Right atrium auricular region (tissue), 2 donors: ENCODE data around the gene ALX4. TPM values are rescaled to one million over a fixed set of nuclear protein-coding genes. Genes with fewer than 3 reads are reported as not detected.

Source experiments
- DNase-seq: peaks from one replicate; pipeline ENCODE4 v3.0.0-alpha.2; 2019; ENCODE audit warnings: low spot score
- H3K27ac ChIP-seq, 2 donors: fragments of 200-600 bp; sonication (generic); 1 replicate in 1 of 2; 2 replicates in 1 of 2; pipeline ENCODE4 v1.5.1; 2016 to 2019
- H3K27me3 ChIP-seq, 2 donors: fragments of 200-600 bp; sonication (generic); one replicate each; pipeline versions ENCODE4 v1.5.1 to v1.6.0; 2017 to 2019
- H3K36me3 ChIP-seq: fragments of 200-600 bp; sonication (generic); one replicate; pipeline ENCODE4 v1.5.1; 2016
- H3K4me1 ChIP-seq, 2 donors: fragments of 200-600 bp; sonication (generic); one replicate each; pipeline versions ENCODE4 v1.5.1 to v1.6.0; 2017 to 2019
- H3K4me3 ChIP-seq, 2 donors: fragments of 200-600 bp; sonication (generic); 1 replicate in 1 of 2; 2 replicates in 1 of 2; pipeline ENCODE4 v1.5.1; 2017 to 2019; ENCODE audit warnings: mild to moderate bottlenecking in 1 of 2, moderate library complexity in 1 of 2
- H3K9me3 ChIP-seq, 2 donors: fragments of 200-600 bp; sonication (generic); one replicate each; pipeline ENCODE4 v1.5.1; 2019
- CTCF ChIP-seq, 2 donors: fragments of 200-600 bp; sonication (generic); IDR thresholded peaks; one replicate each; pipeline ENCODE4 v1.5.1; 2019; ENCODE audit warnings: antibody characterized with exemption in 2 of 2
- total RNA-seq, 2 donors: library from RNA; depleted of rRNA; stranded (reverse); fragments of >200 nt; gene quantifications; one replicate each; pipeline ENCODE4 v1.1.0, GENCODE V29; 2016

Gene ALX4
- total RNA-seq, 2 donors from 2014 or later: 0.07 TPM; not detected in 1

DNA sequence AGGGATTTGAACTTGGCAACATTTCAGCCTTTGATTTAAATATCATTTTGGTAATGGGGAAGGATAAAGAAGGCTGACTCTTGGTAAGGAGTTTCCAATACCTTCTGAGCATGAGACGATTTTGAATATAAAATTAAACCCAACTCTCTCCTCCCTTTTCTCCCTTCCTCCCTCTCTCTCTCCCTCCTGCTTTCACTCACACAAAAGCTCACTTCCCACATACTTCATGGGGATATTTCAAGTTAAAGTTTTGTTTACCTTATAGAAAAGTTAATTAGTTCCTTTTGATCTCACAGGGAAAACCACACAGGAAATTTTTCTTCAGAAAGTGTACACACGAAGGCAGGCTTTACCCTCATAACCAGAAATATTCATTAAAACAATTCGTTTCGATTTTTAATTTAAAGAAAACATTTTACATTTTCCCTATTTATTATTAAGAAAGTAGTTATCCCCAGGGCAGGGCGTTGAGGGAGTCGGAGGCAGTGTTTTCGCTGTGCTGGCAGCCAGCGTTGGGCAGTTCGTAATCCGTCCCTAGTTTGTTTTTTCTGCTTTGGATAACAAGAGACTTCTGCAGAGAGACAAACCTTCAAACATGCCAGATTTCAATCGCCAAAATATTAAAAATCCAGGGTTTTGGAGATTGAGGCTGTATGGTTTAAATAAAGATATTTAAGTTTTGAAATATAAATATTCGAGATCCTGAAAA is 25.3 kb upstream of the ALX4 start:
- no peaks in the 10 kb centered on the region for H3K4me1 ChIP-seq
- no peak for DNase-seq
- H3K4me3 ChIP-seq: no peak overlapping the region
- no peak for TF ChIP-seq CTCF (IDR thresholded peaks at IDR 0.05)
- no peaks in the 10 kb centered on the region for H3K36me3 ChIP-seq
- no peaks in the 10 kb centered on the region for H3K9me3 ChIP-seq
- H3K27me3 ChIP-seq: no peaks in the 10 kb centered on the region
- no peak overlapping the region for H3K27ac ChIP-seq

DNA sequence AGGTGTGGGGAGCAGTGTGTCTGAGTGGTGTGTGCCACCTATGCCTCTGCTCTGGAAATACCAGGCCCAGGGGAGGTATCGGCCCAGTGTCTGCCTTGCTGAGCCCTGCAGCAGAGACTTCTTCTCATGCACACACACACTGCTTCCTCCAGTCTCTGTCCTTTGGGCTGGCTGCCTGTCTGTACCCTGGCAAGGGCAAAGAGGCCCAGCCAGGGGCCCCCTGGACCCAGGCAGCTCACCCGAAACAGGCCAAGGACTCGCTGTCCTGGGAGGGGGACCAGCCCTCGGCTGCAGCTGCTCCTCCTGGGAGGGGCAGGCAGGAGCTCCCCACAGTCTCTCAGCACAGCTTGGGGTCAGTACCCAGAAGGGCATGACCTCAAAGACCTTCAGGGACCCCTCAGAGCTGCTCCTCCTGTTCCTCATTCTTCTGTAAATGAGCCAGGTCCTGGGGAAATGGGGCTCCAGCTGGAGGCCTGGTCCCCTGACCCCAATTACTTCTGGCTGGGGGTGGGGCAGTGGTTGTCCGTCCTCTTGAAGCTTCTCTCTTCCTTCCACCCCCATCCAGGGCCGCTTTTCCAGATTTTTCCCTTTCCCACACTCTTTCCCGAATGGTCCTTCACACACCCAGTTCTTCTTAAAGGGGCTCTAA is 24.5 kb upstream of the ALX4 start:
- Histone ChIP-seq H3K4me1 (no peaks in the 10 kb centered on the region), H3K27me3 (no peaks in the 10 kb centered on the region), H3K4me3 (no peak overlapping the region), H3K9me3 (no peaks in the 10 kb centered on the region), H3K27ac (no peak overlapping the region), H3K36me3 (no peaks in the 10 kb centered on the region)
- no peak for DNase-seq
- TF ChIP-seq CTCF (IDR thresholded peaks at IDR 0.05): no peak

DNA sequence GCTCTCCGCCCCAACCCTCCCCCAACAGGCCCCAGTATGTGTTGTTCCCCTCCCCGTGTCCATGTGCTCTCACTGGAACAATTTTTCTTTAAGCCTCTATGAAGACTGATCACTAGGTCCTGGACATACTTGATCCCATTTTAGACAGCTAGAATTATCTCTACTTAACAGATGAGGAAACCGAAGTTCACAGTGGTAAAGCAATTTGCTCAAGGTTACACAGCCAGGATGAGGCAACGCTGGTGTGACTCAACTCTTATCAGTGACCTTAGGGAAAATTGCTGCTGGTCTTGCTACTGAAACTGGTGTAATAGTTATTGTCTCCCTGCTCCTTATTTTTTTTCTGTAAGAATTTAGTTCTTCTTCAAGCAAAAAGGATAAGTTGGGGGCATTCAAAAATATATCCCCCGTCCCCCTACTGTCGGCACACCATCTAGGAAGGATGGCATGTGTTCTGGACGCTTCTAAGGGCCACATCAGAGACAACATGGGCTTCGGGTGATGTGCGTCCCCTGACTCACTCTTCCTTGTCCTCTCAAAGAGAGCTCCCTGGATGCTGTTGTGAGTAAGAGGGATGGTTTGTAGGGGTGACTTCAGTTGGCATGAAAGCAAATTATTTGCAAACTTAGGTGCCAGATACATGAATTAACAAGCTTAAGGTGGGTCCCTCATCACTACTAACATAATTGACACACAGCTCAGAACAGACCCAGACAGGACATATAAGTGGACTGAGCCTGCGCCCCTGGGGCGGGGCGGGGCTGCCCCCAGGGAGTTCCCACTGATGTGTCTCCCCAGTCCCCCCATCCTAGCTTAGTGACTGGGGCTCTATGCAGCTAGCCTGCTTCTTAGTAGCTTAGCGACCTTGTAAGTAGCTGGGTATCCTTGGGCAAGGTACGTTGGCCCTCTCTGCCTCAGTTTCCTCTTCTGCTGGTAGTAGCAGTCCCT is 23.6 kb upstream of the ALX4 start:
- no peak overlapping the region for H3K27ac ChIP-seq
- H3K27me3 ChIP-seq: no peaks in the 10 kb centered on the region
- no peaks in the 10 kb centered on the region for H3K36me3 ChIP-seq
- DNase-seq: no peak
- no peak for TF ChIP-seq CTCF (IDR thresholded peaks at IDR 0.05)
- no peaks in the 10 kb centered on the region for H3K4me1 ChIP-seq
- no peak overlapping the region for H3K4me3 ChIP-seq
- no peaks in the 10 kb centered on the region for H3K9me3 ChIP-seq

- no peak for DNase-seq
- Histone ChIP-seq H3K4me1 (no peaks in the 10 kb centered on the region), H3K27me3 (no peaks in the 10 kb centered on the region), H3K4me3 (no peak overlapping the region), H3K9me3 (no peaks in the 10 kb centered on the region), H3K36me3 (no peaks in the 10 kb centered on the region), H3K27ac (no peak overlapping the region)
- TF ChIP-seq CTCF (IDR thresholded peaks at IDR 0.05): no peak
Measured at GRCh38 chr11:44332665-44333064, 22.7 kb upstream of the ALX4 start.

DNA sequence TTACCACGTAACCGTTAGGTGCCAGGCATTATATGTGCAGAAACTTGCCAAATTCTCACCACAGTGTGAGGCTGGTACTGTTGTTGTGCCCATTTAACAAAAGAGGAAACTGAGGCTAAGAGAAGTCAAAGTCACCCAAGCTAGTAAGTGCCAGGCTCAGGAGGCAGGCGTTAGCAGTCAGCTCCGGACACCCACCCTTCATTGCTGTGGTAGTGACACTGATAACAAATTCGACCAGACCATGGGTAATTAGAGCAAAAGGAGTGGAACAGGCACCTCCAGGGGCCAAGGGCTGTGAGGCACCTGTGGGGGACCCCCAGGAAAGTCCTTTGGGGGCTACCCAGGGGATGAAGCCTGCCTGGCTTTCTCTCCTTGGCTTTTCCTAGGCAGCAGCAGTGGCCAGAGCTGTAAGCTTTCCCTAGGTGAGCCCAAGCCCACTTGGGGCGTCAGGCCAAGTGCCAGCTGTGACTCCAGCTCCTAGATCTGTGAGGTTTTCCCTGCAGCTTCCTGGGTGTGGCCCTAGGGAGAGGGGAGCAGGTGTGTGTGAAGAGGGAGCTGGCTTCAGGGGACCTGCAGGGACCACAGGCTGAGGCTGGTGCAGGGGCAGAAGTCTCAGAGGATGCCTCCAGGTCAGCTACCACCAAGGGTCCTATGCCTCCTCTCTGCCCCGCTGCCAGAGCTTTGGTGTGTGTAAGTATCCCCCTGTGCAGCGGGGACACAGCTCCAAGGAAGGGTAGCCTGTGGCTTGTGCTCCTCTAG is 19.7 kb upstream of the ALX4 start:
- Histone ChIP-seq H3K27ac (no peak overlapping the region), H3K36me3 (no peaks in the 10 kb centered on the region), H3K4me1 (no peaks in the 10 kb centered on the region), H3K4me3 (no peak overlapping the region), H3K27me3 (no peaks in the 10 kb centered on the region), H3K9me3 (no peaks in the 10 kb centered on the region)
- no peak for TF ChIP-seq CTCF (IDR thresholded peaks at IDR 0.05)
- no peak for DNase-seq
